T follicular helper cell (primary cell): ENCODE measurements around the gene STAM.

ENCODE experiments used
- DNase-seq: peaks from one replicate; pipeline ENCODE4 v3.0.0-alpha.2; 2020; ENCODE audit warnings: low read depth

STAM gene

DNA sequence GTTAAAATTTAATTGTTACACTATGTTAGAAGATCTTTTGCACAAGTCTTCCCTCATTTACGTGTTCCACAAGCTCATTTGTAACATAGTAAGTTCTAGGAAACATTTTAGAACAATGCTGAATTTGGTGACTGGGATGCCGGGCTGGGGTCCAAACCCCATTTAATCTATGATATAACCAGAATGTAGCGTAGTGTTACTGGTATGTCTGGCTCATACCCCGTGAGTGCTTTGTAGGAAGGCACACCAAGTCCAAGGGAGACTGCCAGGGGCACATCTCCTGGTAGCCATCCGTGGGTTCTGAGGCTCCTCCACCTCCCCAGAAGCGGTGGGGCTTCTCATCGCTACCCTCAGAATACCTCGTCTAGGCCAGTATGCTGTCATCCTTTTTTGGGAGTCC lies 86.7 kb downstream of the STAM start:
- DNase-seq, result no peak

DNA sequence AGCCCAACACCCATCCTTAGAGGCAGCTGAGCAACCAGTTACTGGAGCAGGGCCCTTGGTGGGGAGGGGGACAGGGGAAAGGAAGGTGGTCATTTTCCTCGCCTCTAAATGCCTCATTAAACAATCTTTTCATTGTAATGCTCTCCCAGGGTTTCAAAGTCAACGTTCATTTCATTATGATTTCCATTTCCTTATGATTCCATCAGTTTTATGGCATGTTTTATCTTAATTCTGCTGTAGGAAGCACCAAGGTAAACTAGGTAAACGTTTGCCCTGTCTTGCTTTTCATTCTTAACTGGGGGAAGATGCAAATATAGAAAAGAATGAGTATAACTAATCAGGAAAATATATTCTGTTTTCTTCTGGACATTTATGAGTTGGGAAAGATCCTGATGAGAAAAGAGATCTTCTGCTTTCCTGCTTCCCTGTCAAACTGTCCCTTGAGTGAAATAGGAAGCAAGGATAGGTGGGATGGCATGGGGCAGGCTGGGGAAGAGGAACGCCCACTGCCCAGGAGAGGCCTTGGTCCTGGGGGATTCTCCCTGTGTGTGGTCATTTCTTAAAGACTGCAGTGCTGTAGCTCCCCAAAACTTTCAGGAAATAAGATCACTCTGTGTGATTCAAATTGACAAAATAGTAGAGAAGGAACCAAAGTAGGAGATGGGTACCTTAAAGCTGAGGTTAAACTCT lies 87.5 kb downstream of the STAM start:
- no peak for DNase-seq

- DNase-seq, result no peak
These were observed 89.7 kb downstream of the STAM start for GRCh38 chr10:17733620-17734019.

GRCh38 chr10:17734432-17735080 lies 90.6 kb downstream of the STAM start:
- no peak for DNase-seq

- no peak for DNase-seq
These were observed 91.4 kb downstream of the STAM start for GRCh38 chr10:17735166-17735941.

GRCh38 chr10:17736223-17736622 lies 92.3 kb downstream of the STAM start:
- no peak for DNase-seq

DNA sequence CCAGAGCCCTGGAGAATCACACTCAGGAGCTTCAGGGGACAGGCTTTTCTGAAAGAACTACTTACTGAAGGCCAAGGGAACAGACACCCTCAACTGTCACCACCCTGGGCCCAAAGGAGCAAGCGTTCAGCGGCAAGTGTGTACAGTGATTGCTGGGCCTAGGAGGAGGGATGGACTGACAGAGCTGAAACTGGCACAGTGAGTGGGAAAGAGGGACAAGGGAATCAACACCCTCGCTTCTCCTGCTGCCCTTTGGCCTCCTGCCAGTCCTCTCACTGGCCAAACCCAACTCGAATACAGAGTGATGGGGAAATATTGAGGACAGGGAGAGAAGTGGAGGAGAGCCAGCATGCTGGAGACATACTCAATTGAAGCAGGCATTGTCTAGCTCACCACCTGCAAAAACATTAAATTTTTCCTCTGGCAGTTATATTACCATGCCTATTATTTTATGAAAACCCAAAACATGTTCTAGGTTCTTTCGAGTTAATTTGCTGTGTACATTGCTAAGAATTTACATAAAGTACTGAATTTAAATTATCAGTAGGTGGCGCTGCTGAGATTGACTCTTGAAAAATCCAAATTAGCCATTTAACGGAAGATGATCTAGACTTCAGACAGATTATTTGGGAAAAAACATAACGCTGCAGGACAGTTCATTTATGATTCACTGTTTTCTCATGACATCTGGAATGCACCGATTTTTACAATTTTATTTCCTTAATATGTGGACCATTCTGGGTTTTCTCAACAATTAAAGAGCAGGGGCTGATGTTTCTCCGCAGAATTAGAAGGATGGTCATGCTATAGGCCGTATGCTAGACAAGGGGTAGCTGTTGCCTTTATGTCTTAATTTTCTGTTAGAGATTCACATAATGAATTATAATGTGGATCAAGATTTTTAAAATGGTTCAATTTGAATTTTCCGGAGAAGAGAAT lies 93.3 kb downstream of the STAM start:
- DNase-seq, result no peak

- no peak for DNase-seq
These were observed 96.7 kb downstream of the STAM start for GRCh38 chr10:17740668-17741067.

GRCh38 chr10:17742918-17743317 lies 99.0 kb downstream of the STAM start:
- peak; percentile 55 for DNase-seq

DNA sequence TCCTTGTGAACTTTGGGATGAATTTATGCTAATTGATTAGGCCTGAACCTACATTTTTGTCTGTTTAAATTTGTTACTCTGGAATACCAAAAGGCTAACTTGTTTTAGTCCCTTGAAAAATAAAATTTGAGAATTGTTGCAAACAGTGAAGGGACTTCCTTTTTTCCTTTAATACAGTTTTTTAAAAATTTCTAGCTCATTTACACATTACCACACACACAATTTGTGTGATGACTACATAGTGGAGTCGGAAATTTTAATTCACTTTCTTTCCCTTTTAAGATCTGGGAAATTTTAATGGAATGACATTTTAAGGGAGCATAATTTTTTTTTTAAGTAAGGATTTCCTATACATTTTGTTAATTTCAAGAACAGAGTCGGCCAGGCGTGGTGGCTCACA lies 99.5 kb downstream of the STAM start:
- DNase-seq, result no peak

DNA sequence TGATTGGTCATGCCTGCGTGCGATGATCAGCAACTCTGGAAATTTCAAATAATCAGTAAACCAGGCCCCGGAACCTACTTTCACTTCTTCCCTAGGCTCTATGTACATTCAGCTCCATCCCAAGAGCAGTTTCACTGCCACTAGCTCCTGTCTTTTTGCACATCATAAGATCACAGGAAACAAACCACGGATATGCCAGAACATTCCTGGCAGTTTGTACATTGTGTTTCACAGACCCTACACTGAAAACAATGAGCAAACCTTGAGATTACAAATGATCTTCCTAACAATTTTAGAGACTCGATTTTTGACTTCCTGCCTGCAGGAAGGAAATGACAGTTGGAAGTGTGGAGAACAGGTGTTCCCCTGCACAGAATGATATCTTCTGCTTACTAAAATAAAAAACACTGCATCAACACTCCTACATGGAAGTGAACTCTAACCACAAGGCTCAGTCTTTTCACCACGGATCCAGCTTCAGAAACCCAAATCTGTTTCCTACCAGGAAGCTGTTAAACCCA lies 100.5 kb downstream of the STAM start:
- DNase-seq, result no peak

GRCh38 chr10:17747883-17748550 lies 104.1 kb downstream of the STAM start:
- no peak for DNase-seq

DNA sequence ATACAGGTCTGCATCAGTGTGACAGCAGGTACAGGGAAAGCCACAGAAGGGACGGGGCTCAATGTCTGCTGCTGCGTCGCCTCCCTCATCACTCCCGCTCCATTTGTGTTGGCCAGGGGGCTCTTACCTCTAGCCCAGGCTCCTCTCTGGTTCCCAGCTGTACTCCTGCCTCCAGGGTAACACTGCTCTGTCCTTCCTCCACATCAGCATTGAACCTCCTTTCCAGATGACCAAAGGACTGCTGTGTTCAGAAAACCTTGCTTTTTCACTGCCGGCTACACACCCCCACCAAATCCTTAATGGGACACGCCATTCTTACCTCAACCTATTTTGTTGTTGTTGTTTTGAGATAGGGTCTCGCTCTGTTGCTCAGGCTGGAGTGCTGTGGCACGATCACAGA lies 105.9 kb downstream of the STAM start:
- DNase-seq, result no peak

DNA sequence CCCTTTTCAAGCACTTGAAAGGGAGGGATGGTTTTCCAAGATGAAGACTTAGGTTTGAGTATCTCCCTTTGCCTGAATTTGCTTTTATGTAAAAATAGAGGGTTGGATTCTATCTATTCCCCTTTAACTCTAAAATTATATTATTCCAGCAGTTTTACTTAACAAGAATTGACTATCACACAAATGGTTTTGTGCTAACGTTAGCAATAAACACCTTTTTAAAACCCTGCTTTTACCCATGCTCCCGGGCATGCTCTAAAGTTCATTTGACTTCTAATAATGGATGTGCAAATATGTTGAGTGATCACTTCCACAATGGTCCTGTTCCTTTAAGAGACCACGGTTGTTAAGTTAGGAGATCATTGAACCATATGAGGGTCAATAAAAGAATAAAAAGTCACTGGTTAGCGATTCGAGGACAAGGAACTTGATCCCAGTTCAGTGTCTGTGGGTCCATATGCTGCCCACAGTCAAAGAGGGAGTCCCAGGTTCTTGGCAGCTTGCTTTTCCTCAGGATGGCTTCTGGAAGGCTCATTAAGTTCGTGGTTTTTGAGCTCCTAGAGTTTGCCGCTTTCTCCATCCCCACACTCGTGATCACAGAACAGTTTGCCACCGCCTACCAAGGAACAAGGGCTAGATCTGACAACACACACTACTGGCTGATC lies 108.0 kb downstream of the STAM start, which contains the start of gene TMEM236:
Gene TMEM236 (plus strand): TSS at position 421 of the 665 bp plus-strand sequence. CDS start 95 bp downstream, at position 516.
- DNase-seq, result no peak

DNA sequence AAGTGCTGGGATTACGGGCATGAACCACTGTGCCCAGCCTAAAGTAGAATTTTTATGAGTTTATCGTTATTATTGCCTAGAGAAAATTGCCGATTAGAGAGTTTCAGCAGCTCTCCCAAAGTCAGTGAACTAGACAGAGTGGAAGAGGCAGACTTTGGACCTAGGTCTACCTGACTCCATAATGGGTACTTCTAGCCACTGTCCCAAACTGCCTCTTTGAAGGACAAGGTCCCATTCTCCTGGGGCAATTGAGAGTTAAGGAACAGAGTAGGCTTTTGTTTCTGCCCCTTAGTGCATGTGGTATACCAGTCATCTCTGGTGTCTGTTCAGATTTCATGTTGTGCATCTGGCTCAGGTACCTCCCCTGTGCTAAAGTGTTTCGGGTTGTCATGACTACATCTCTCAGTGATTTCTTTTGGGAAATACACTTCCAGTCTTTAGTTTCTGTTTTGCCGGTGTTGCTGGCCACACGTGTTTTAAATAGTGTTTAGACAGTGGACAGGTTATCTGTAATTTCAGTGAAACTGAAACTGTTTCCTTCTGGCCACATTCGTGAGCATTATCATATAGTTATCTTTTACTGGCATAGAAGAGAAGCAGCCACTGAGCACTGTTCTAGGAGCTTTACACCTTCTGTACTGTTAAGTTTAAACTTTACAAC lies 112.7 kb downstream of the STAM start:
- no peak for DNase-seq

GRCh38 chr10:17758200-17758599 lies 114.2 kb downstream of the STAM start:
- no peak for DNase-seq

DNA sequence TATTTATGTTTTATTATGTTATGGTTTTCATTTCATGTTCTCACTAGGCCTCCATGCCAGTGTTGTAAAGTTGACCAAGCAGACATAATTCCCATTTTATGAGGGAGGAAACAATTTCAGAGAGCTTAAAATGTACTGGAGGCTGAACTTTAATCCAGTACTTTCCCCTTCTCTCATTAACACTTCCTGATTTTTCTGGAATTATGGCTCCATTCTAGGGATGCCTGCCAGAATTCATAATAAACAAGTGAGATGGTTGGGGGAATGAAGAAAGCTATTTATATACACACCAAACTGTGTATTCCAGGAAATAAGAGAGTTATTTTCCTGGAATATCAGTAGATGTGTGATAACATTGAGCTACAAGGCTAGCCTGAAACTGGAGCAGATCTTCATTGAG lies 114.9 kb downstream of the STAM start:
- DNase-seq, result no peak

DNA sequence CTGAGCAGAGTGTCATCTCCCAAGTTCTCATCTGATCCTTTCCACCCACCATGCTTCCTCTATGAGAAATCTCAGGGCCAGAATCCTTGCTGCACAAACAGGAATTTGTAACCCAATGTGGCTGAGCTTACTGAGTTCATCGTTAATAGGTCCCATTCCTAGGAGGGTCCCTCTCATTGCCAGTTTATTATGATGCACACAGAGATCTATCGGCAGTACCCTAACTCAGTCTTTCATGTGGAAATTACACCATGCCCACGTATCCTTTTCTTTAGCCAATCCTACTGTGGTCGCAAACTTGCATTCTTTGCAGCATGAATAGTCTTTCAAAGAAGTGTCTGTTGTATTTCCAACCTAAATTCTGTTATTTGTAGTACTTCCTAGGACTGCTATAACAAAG lies 120.2 kb downstream of the STAM start:
- no peak for DNase-seq

DNA sequence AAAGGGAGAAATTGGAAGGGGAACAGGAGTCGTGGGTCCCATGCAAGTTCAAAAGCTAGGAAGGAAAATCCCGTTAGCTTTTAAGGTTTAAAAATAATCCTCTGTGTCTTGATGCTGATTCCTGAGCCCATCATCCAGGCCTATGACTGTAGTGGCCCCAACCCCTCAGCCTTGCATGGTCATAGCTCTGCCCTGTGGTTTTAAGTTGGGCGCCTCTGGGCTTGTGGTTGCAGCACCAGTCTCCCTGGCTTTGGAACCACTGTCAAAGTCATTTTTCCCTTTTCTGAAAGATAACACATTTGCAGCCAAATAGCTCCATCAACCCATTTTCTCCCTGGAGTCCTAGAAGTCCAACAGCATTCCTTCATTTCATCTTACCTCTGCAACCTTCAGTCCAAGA lies 121.7 kb downstream of the STAM start:
- no peak for DNase-seq
